NCI-H510A treated with DMSO at 0.1 percent for 48 hours (cell line): ENCODE data around the gene FOSL2.
"Not testable (repeated sequence)": the region's sequence is repeated elsewhere in the genome, so short reads cannot be mapped to it uniquely, and the experiment has no call there.

Source experiments
- DNase-seq: peaks from one replicate; lab custom pipeline; 2025; lab: John Stamatoyannopoulos, UW

Gene FOSL2

GRCh38 chr2:28357948-28358667 lies 34.5 kb upstream of the FOSL2 start:
- DNase-seq = no peak

GRCh38 chr2:28358668-28359201 lies 33.9 kb upstream of the FOSL2 start:
- DNase-seq = no peak

- DNase-seq = no peak
Measured at GRCh38 chr2:28359222-28360057, 33.2 kb upstream of the FOSL2 start.

GRCh38 chr2:28360058-28360717 lies 32.5 kb upstream of the FOSL2 start:
- no peak for DNase-seq

GRCh38 chr2:28360718-28361293 lies 31.9 kb upstream of the FOSL2 start:
- no peak for DNase-seq

GRCh38 chr2:28361991-28362710 lies 30.5 kb upstream of the FOSL2 start:
- DNase-seq = no peak

GRCh38 chr2:28362991-28363521 lies 29.6 kb upstream of the FOSL2 start:
- DNase-seq = no peak

GRCh38 chr2:28363686-28364280 lies 28.9 kb upstream of the FOSL2 start:
- DNase-seq = no peak

GRCh38 chr2:28364610-28365009 lies 28.0 kb upstream of the FOSL2 start:
- DNase-seq = no peak

- no peak for DNase-seq
Measured at GRCh38 chr2:28365158-28365557, 27.5 kb upstream of the FOSL2 start.

GRCh38 chr2:28366149-28366495 lies 26.5 kb upstream of the FOSL2 start:
- DNase-seq = no peak

- DNase-seq = no peak
Measured at GRCh38 chr2:28366496-28367282, 26.0 kb upstream of the FOSL2 start.

- no peak for DNase-seq
Measured at GRCh38 chr2:28367667-28368356, 24.8 kb upstream of the FOSL2 start.

- no peak for DNase-seq
Measured at GRCh38 chr2:28368357-28368798, 24.3 kb upstream of the FOSL2 start.

GRCh38 chr2:28369358-28369757 lies 23.3 kb upstream of the FOSL2 start:
- no peak for DNase-seq

- DNase-seq = no peak
Measured at GRCh38 chr2:28370354-28370753, 22.3 kb upstream of the FOSL2 start.

GRCh38 chr2:28371728-28372127 lies 20.9 kb upstream of the FOSL2 start:
- not testable (repeated sequence) for DNase-seq

- no peak for DNase-seq
Measured at GRCh38 chr2:28373854-28374253, 18.8 kb upstream of the FOSL2 start.

- no peak for DNase-seq
Measured at GRCh38 chr2:28374331-28374730, 18.3 kb upstream of the FOSL2 start.
